Effector CD4-positive, alpha-beta T cell (primary cell): ENCODE data around the gene DLGAP4.
"Not testable (repeated sequence)": the region's sequence is repeated elsewhere in the genome, so short reads cannot be mapped to it uniquely, and the experiment has no call there.

Source experiments
- DNase-seq: peaks from one replicate; pipeline ENCODE4 v3.0.0-alpha.2; 2020

The DLGAP4 gene

DNA sequence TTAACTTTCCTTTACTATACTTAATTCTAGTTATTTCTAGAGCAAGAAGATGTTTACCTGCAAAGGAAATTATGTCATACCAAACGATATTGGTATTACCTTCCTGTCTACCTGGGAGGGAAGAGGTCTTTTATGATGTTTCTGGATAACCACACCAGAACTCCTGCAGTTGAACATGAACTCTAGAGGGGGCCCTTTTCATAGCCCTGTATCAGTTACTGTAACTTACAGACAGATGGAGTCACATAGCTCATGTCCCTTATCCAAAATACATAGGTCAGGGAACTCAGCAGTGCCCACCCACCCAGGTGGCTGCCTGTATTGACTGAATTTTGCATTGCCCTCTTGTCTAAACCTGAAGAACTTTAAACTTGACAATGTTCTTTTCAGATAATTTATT lies 200.1 kb downstream of the DLGAP4 start:
- no peak for DNase-seq

DNA sequence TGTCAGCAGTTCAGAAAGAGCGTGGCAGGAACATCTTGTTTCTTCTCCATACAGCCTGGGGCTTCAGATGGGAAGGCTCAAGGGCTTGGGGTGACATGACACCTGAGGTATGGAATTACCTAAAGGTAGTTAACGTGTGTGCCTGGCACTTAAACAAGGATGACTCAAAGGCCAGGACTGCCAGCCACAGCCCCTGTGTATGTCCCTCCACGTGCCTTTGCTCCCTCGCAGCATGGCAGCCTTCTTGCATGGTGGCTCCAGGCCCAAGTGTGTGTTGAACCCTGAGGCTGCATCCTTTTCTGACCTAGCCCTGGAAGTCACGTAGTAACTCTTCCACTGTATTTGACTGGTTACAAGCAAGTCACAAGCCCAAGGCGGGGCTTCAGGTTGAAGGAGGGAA lies 201.6 kb downstream of the DLGAP4 start:
- DNase-seq: no peak

GRCh38 chr20:36519012-36519719 lies 213.0 kb downstream of the DLGAP4 start:
- DNase-seq: no peak

DNA sequence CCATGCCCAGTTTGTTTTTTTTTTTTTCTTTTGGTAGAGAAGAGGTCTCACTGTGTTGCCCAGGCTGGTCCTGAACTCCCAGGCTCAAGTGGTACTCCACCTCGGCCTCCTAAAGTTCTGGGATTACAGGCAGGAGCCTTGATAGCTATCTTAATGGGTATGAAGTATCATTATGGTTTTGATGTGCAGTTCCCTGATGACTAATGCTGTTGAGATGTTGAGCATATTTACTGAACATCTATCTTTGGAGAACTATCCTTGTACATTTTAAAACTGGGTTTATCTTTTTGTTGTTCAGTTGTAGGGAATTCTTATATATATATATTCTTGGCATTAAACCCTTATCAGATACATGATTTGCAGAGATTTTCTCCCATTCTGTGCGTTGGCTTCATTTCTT lies 213.8 kb downstream of the DLGAP4 start:
- no peak for DNase-seq

- DNase-seq: no peak
Measured at GRCh38 chr20:36521526-36521925, 215.4 kb downstream of the DLGAP4 start.

DNA sequence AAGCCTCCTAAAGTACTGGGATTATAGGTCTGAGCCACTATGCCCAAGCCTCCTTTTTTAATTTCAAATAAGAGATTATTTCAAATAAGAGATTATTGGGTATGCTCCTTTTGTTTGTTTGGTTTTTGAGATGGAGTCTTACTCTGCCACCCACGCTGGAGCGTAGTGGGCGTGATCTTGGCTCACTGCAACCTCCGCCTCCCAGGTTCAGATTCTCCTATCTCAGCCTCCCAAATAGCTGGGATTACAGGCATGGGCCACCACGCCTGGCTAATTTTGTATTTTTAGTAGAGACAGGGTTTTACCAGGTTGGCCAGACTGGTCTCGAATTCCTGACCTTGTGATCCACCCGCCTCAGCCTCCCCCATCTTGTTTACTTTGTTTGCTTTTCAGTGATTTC lies 216.3 kb downstream of the DLGAP4 start:
- not testable (repeated sequence) for DNase-seq

- no peak for DNase-seq
Measured at GRCh38 chr20:36523341-36523740, 217.2 kb downstream of the DLGAP4 start.

DNA sequence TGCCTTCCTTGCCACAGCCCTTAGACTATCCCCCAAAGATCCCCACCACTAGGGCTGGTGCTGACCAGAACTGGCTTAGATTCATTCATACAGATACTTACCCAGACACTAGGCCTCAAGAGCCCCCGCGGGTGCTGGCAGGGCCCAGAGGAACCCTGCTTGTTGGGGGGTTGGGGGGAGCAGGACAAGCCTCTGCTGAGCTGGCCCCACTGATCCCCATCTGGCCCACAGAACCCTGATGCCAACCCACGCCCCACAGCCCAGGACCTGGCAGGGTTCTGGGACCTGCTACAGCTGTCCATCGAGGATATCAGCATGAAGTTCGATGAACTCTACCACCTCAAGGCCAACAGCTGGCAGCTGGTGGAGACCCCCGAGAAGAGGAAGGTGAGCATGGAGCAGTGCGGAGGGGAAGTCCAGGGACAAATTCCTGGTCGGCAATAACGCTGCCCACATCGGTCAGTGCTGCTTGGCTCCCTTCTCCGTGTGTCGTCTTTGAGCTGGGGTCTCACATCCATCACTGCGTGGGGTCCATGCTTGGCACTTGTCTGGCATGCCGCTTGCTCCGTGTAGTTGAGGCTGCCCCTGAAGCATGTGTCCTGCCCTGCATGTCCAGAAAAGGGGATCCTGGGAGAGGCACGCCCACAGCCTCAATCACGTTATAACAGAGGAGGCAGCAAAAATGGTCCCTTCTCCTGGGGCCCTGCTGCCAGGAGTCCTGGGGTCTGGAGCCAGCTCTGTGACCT lies 219.7 kb downstream of the DLGAP4 start:
- no peak for DNase-seq

DNA sequence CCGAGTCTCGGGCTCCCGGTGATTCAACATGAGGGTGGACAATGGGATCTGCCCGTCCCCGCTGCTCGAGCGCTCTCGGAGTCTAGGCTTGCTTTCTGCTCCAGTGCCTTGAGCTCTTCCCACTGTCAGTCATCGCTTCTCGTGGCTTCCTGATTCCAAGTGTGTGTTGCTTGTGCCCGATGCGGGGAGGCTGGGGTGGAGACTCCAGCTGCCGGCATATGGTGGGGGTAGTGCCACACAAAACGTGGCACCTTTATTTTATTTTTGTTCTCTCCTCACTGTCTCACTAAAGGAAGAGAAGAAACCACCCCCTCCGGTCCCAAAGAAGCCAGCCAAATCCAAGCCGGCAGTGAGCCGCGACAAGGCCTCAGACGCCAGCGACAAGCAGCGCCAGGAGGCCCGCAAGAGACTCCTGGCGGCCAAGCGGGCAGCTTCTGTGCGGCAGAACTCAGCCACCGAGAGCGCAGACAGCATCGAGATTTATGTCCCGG lies 220.4 kb downstream of the DLGAP4 start:
- no peak for DNase-seq

- no peak for DNase-seq
Measured at GRCh38 chr20:36527331-36528125, 221.4 kb downstream of the DLGAP4 start.

- no peak for DNase-seq
Measured at GRCh38 chr20:36528176-36528874, 222.2 kb downstream of the DLGAP4 start.

DNA sequence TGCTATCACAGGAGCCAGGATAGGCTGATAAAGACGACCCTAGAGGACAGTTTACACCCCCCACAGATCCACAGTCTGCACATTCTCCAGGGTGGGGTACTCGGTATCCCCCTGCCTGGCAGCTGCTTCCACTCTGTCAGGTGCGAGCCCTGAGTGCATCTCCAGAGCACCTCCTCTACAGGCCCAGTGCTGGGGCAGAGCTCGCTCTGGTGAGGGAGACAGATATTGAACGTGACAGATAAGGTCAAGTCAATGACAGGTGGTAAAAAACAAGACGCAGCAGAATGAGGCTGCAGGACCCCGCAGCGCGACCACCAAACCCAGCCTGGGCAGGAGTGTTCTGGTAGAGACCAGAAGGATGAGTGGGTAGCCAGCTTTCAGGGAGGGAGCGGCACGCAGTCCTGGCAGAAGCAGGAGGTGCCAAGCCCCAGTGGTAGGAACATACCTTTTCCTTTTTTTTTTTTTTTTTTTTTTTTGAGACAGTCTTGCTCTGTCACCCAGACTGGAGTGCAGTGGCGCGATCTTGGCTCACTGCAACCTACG lies 222.8 kb downstream of the DLGAP4 start:
- DNase-seq: no peak

- no peak for DNase-seq
Measured at GRCh38 chr20:36532388-36532787, 226.2 kb downstream of the DLGAP4 start.

DNA sequence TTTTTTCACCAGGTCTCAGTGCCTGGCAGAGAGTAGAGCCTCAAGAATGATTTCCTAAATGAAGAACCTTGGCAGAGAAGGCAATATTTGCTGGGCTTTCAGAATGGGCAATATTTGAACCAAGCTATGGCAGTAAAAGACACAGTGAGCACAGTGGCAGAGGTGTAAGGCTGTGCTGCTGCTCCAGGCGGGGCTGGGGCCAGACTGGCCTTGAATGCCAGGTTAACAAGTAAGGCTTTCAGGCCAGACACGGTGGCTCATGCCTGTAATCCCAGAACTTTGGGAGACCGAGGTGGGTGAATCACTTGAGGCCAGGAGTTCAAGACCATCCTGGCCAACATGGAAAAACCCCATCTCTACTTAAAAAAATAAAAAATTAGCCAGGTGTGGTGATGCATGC lies 226.7 kb downstream of the DLGAP4 start:
- DNase-seq: no peak

DNA sequence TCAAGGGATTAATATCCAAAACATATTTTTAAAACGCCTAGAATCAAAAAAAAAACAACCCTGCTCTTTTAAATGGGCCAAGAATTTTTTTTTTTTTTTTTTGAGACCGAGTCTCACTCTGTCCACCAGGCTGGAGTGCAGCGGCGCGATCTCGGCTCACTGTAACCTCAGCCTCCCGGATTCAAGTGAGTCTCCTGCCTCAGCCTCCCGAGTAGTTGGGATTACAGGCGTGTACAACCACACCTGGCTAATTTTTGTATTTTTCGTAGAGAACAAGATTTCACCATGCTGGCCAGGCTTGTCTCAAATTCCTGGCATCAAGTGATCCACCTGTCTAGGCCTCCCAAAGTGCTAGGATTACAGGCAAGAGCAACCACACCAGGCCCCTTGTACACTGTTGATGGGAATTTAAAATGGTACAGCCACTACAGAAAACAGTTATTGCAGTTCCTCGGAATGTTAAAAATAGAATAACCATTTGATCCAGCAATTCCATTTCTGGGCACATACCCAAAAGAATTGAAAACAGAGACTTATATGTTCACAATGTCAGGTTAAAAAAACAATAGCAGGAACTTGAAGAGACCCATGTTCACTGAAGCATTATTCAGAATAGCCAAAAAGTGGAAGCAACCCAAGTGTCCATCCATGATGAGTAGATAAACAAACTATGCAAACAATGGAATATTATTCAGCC lies 232.0 kb downstream of the DLGAP4 start:
- DNase-seq: no peak

GRCh38 chr20:36540551-36541211 lies 234.5 kb downstream of the DLGAP4 start:
- DNase-seq: no peak

- DNase-seq: no peak
Measured at GRCh38 chr20:36541227-36541767, 235.2 kb downstream of the DLGAP4 start, which contains the start of gene MYL9. Gene MYL9, plus strand, starts transcription at chr20:36541519. Its CDS starts 3,366 bp downstream, at chr20:36544885.

- no peak for DNase-seq
Measured at GRCh38 chr20:36541768-36542488, 235.8 kb downstream of the DLGAP4 start.

DNA sequence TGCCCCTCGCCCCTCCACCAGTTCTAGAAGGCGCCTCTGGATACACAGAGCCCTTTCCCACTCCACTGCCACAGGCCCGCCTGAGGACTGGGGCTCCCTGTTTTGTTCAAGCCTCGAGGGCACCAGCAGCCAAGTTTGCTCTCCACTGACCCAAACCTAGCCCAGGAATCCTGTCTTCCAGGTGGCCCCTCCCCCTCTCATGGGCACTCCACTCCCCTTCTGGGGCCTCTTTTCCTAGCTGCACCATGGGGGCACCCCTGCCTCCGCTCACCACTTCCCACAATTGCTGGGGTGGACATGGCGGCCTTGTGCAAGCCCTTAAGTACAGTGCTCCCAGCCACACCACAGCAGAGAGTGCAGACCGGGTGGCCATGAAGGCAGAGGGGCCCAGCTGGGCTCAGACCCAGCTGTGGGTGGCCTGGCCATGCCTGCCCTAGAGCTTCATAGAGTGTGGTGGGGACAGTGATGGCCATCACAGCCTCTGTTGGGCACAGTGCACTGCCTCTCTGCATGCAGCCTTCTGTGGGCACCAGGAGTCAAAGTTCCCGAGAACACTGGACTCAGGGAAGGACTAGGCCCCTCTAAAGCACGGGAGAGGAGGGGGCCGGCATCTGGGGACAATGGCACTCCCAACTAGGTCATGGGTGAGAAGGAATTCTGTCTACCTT lies 236.5 kb downstream of the DLGAP4 start:
- no peak for DNase-seq
